Upper lobe of left lung (tissue), 6 donors: Measurements from ENCODE around the gene CTBP2. TPM values are rescaled to one million over a fixed set of nuclear protein-coding genes. Genes with fewer than 3 reads are reported as not detected.

Experiments used
- ATAC-seq, 2 donors: fragments of 200-7000 bp; cut with Tn5 transposase; one replicate each; pipeline ENCODE4 v1.9.1; 2022; ENCODE audit warnings: mild to moderate bottlenecking in 2 of 2, moderate library complexity in 2 of 2; ENCODE audit not compliant: low FRiP score in 2 of 2
- DNase-seq, 2 donors: peaks; one replicate each; pipeline ENCODE4 v3.0.0-alpha.2; 2019 to 2020
- H3K27ac ChIP-seq, 4 donors: fragments of 200-600 bp; sonication (generic); one replicate each; pipeline ENCODE4 v1.5.1; 2016 to 2019
- H3K27me3 ChIP-seq, 4 donors: fragments of 200-600 bp; sonication (generic); one replicate each; pipeline ENCODE4 v1.5.1; 2017 to 2019
- H3K36me3 ChIP-seq, 4 donors: fragments of 200-600 bp; sonication (generic); one replicate each; pipeline ENCODE4 v1.5.1; 2016 to 2019
- H3K4me1 ChIP-seq, 4 donors: fragments of 200-600 bp; sonication (generic); one replicate each; pipeline ENCODE4 v1.5.1; 2018 to 2019
- H3K4me3 ChIP-seq, 4 donors: fragments of 200-600 bp; sonication (generic); one replicate each; pipeline ENCODE4 v1.5.1; 2017 to 2019; ENCODE audit warnings: mild to moderate bottlenecking in 2 of 4, moderate library complexity in 1 of 4
- H3K9me3 ChIP-seq, 4 donors: fragments of 200-600 bp; sonication (generic); one replicate each; pipeline ENCODE4 v1.5.1; 2018 to 2019
- CTCF ChIP-seq, 6 experiments: fragments of 450-650 bp in 4 of 6; fragments of 200-600 bp in 2 of 6; sonication (generic) in 2 of 6; IDR thresholded peaks; one replicate each; pipeline ENCODE4 v1.5.1; 2016 to 2019; ENCODE audit warnings: antibody characterized with exemption in 6 of 6
- EP300 ChIP-seq, 4 donors: sonication (generic); formaldehyde crosslinking; IDR thresholded peaks; one replicate each; pipeline ENCODE4 v1.5.1; 2017; ENCODE audit warnings: antibody characterized with exemption in 4 of 4, control low read depth in 2 of 4
- POLR2A ChIP-seq, 4 donors: fragments of 450-650 bp; IDR thresholded peaks; one replicate each; pipeline ENCODE4 v1.5.1; 2016 to 2017; ENCODE audit warnings: antibody characterized with exemption in 4 of 4, mild to moderate bottlenecking in 2 of 4
- POLR2AphosphoS5 ChIP-seq, 2 donors: sonication (generic); formaldehyde crosslinking; IDR thresholded peaks; one replicate each; pipeline ENCODE4 v1.5.1; 2017; ENCODE audit warnings: antibody characterized with exemption in 2 of 2
- WGBS, 2 donors: methylation state at CpG; one replicate each; pipeline ENCODE4 v1.1.5; 2017 to 2018; 5-methylcytosine and 5-hydroxymethylcytosine counted together
- total RNA-seq, 6 donors: library from RNA; depleted of rRNA in 4 of 6; stranded (reverse); fragments of >200 nt in 4 of 6; gene quantifications; one replicate each; pipeline versions ENCODE4 v1.1.0 to v1.2.1, GENCODE V29; 2016 to 2021
- donor health status: DM: no; HTN: no; CAD: no; lungs with moderate emphysema.
- donor health status: DM: no; HTN: yes; CAD: no; lungs with severe emphysema.

Gene CTBP2
- total RNA-seq, 6 donors from 2014 or later: 47.1 to 82.5 (median 59.7) TPM

GRCh38 chr10:125034675-125035074 is 125.7 kb downstream of the CTBP2 start:
- DNase-seq (no peak), ATAC-seq (no peak)
- 66 to 69% methylated on average over 3 of the region's 3 CpGs for WGBS, 2 donors
- TF ChIP-seq CTCF (IDR thresholded peaks at IDR 0.05) (no peak), POLR2AphosphoS5 (IDR thresholded peaks at IDR 0.05) (no peak), EP300 (IDR thresholded peaks at IDR 0.05) (no peak), POLR2A (IDR thresholded peaks at IDR 0.05) (no peak)
- H3K9me3 ChIP-seq: no peaks in the 10 kb centered on the region
- peaks cover 0 to 26% (median 4%) of the 10 kb centered on the region in 4 donors for H3K36me3 ChIP-seq
- no peaks in the 10 kb centered on the region for H3K27me3 ChIP-seq
- H3K4me3 ChIP-seq: no peak overlapping the region
- peaks cover 32 to 61% (median 42%) of the 10 kb centered on the region in 4 donors for H3K4me1 ChIP-seq
- H3K27ac ChIP-seq: peak overlapping the region in 2 of 4 donors; percentile 14 to 32

- H3K27me3 ChIP-seq: no peaks in the 10 kb centered on the region
- H3K27ac ChIP-seq: no peak overlapping the region
- no peaks in the 10 kb centered on the region for H3K9me3 ChIP-seq
- no peak overlapping the region for H3K4me3 ChIP-seq
- H3K4me1 ChIP-seq: peaks cover 32 to 47% (median 35%) of the 10 kb centered on the region in 4 donors
- ATAC-seq: peak in 1 of 2 donors; percentile 53
- DNase-seq: no peak
- no peak for TF ChIP-seq POLR2AphosphoS5 (IDR thresholded peaks at IDR 0.05)
- TF ChIP-seq CTCF (IDR thresholded peaks at IDR 0.05): no peak
- peaks cover 0 to 26% (median 4%) of the 10 kb centered on the region in 4 donors for H3K36me3 ChIP-seq
- 91 to 93% methylated on average over 26 to 27 of the region's 27 CpGs for WGBS, 2 donors
Measured at GRCh38 chr10:125033146-125033924, 127.0 kb downstream of the CTBP2 start.

GRCh38 chr10:125032474-125033020 is 127.8 kb downstream of the CTBP2 start:
- no peaks in the 10 kb centered on the region for H3K27me3 ChIP-seq
- no peak for ATAC-seq
- no peak for TF ChIP-seq POLR2A (IDR thresholded peaks at IDR 0.05)
- no peak for TF ChIP-seq POLR2AphosphoS5 (IDR thresholded peaks at IDR 0.05)
- no peak for TF ChIP-seq EP300 (IDR thresholded peaks at IDR 0.05)
- TF ChIP-seq CTCF (IDR thresholded peaks at IDR 0.05): no peak
- peaks cover 0 to 21% (median 4%) of the 10 kb centered on the region in 4 donors for H3K36me3 ChIP-seq
- H3K4me3 ChIP-seq: no peak overlapping the region
- no peak for DNase-seq
- H3K27ac ChIP-seq: no peak overlapping the region
- WGBS, 2 donors: 90 to 95% methylated on average over 15 of the region's 15 CpGs
- no peaks in the 10 kb centered on the region for H3K9me3 ChIP-seq
- peaks cover 24 to 42% (median 32%) of the 10 kb centered on the region in 4 donors for H3K4me1 ChIP-seq

GRCh38 chr10:125030567-125031197 is 129.7 kb downstream of the CTBP2 start:
- peaks cover 0 to 37% (median 19%) of the 10 kb centered on the region in 4 donors for H3K36me3 ChIP-seq
- no peak for DNase-seq
- TF ChIP-seq POLR2A (IDR thresholded peaks at IDR 0.05): no peak
- TF ChIP-seq POLR2AphosphoS5 (IDR thresholded peaks at IDR 0.05): no peak
- TF ChIP-seq CTCF (IDR thresholded peaks at IDR 0.05): no peak
- TF ChIP-seq EP300 (IDR thresholded peaks at IDR 0.05): no peak
- no peak for ATAC-seq
- 79 to 86% methylated on average over 7 to 10 of the region's 10 CpGs for WGBS, 2 donors
- H3K27ac ChIP-seq: no peak overlapping the region
- H3K9me3 ChIP-seq: no peaks in the 10 kb centered on the region
- peaks cover 12 to 26% (median 19%) of the 10 kb centered on the region in 4 donors for H3K4me1 ChIP-seq
- H3K4me3 ChIP-seq: no peak overlapping the region
- H3K27me3 ChIP-seq: no peaks in the 10 kb centered on the region
